ENCODE data around the gene GPHA2. TPM values are rescaled to one million over a fixed set of nuclear protein-coding genes. Genes with fewer than 3 reads are reported as not detected.

The GPHA2 gene
- total and polyA plus RNA-seq, 2 of the 13 experiments (the other 11 are each of a cell fraction or from before 2014, with no cell fraction given) = 13.0 to 19.1 TPM

GRCh38 chr11:64931290-64931689 lies 4.4 kb downstream of the GPHA2 start:
- H3K27ac ChIP-seq (ENCODE audit: extremely low read length, insufficient read depth, low read length) = no peak overlapping the region
- no peak overlapping the region for H3K9ac ChIP-seq (ENCODE audit: insufficient read depth, low read depth, low read length)

More at GRCh38 chr11:64931290-64931689, 4.4 kb downstream of the GPHA2 start:
- Histone ChIP-seq H3K9me3 (ENCODE audit: low read length) (no peaks in the 10 kb centered on the region), H2AFZ (ENCODE audit: low read length) (no peak overlapping the region), H4K20me1 (ENCODE audit: insufficient read depth, low read length) (no peaks in the 10 kb centered on the region), H3K79me2 (ENCODE audit: insufficient read depth, low read length) (no peaks in the 10 kb centered on the region), H3K36me3 (replicated peaks in 1 of 2; ENCODE audit: control insufficient read depth in 1 of 2, insufficient read depth in 2 of 2, low read length in 2 of 2) (peaks cover 0 to 1% of the 10 kb centered on the region in 2 experiments; a peak in 1 of 5 replicates), H3K4me3 (replicated peaks in 1 of 3; ENCODE audit: insufficient read depth in 1 of 3, low read depth in 2 of 3, low read length in 3 of 3) (no peak overlapping the region), H3K4me2 (ENCODE audit: low read depth, low read length) (no peak overlapping the region), H3K27me3 (ENCODE audit: control insufficient read depth in 1 of 2, insufficient read depth in 2 of 2, low read length in 2 of 2) (no peaks in the 10 kb centered on the region), H3K4me1 (ENCODE audit: insufficient read depth, low read length) (peaks cover 32% of the 10 kb centered on the region)
- intact Hi-C loops (cut with micrococcal nuclease; ENCODE audit: unreplicated experiment) (no loop called here), in situ Hi-C loops (cut with HindIII; ENCODE audit: extremely low pct_ligation_motif_present, low pct_unique_long_range_greater_than_20kb) (no loop called here)
- WGBS (ENCODE audit: low lambda C conversion rate) = 93% methylated on average over 7 of the region's 7 CpGs
- TF ChIP-seq CREM (IDR thresholded peaks at IDR 0.05) (no peak), CREM (CRISPR knock-in tag; IDR thresholded peaks at IDR 0.05) (no peak), PCBP2 (optimal IDR thresholded peaks at IDR 0.05; ENCODE audit: low read depth, low read length, poor library complexity, severe bottlenecking) (no peak), ZNF577 (CRISPR knock-in tag; IDR thresholded peaks at IDR 0.05; ENCODE audit: borderline replicate concordance, low read depth) (no peak), TRIM24 (CRISPR knock-in tag; IDR thresholded peaks at IDR 0.05) (no peak), ZFYVE20 (CRISPR knock-in tag; IDR thresholded peaks at IDR 0.05; ENCODE audit: borderline replicate concordance, low read depth) (no peak), THRA (CRISPR knock-in tag; IDR thresholded peaks at IDR 0.05; ENCODE audit: borderline replicate concordance) (no peak), FUBP1 (CRISPR knock-in tag; IDR thresholded peaks at IDR 0.05; ENCODE audit: borderline replicate concordance) (no peak)
- CTCF ChIA-PET (ENCODE audit: low intra/inter-chr PET ratio, low total read pairs) = no interaction called here
- no TSS peak for BruUV-seq (replicated peaks)
- no peak for DNase-seq (ENCODE audit: low spot score)
- POLR2A ChIA-PET = no interaction called here
- no peak for FAIRE-seq
- no peak for ATAC-seq

Data from HepG2 (cell line).